LNCAP (cell line): Measurements from ENCODE around the gene CASKIN1.

Experiments
- CTCF ChIP-seq: fragments of 450-650 bp; IDR thresholded peaks from 2 replicates; pipeline ENCODE4 v1.5.1; 2017; ENCODE audit warnings: mild to moderate bottlenecking

The CASKIN1 gene

DNA sequence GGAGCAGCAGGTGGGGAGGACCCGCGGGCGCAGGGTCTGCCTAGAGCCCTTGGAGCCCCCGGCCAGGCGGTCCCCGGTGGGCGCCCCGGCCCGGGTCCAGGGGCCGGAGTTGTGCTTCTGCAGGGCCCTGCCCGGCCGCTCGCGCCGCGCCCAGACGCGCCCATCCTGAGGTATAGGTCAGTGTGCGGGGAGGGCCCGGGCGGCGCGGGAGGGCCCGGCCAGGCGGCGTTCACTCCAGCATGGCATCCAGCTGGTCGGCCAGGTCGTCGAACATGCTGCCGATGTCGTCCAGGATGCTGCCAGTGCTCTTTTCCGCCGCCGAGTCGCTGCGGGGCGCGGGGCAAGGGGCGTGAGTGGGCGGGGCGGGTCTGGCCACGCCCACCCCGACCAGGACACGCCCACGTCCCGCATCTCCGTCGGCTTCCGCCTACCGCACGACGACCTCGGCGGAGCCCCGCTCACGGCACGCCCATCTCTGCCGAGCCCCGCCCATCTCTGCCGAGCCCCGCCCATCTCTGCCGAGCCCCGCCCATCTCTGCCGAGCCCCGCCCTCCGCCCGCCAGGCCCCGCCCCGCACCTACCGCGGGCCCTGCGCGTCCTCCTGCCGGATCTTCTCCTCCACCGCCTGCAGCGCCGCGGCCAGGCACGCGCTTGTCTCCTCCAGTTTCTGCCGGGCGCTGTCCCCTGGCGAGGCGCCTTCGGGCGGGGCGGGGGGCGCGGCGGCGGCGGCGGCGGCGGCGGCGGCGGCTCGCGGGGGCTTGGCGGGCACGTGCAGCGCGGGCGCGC is 17.9 kb downstream of the CASKIN1 start:
- no peak for TF ChIP-seq CTCF

GRCh38 chr16:2177561-2177960 is 18.8 kb downstream of the CASKIN1 start:
- TF ChIP-seq CTCF: no peak

DNA sequence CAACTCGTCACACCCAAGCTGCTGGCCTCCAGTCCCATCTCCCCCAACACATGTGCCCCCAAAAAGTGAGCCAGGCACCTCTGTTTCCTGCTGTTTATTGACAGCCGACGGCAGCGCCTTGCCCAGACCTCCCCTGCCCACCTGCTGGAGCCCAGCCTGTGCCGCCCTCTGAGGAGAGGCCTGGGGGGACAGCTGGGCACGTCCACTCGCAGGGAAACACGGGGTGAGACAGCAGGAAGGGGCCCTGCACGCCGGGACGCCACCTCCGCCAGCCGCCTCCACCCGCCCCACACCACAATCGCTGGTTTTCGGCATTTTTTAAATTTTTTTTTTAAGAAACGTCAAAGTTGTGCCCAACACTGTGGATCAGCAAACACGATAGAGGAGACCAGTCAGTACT is 19.3 kb downstream of the CASKIN1 start:
- TF ChIP-seq CTCF: no peak

GRCh38 chr16:2176047-2176446 is 20.4 kb downstream of the CASKIN1 start:
- TF ChIP-seq CTCF: no peak

- TF ChIP-seq CTCF: no peak
These were observed 21.0 kb downstream of the CASKIN1 start for GRCh38 chr16:2175454-2175853.

GRCh38 chr16:2174396-2175131 is 21.8 kb downstream of the CASKIN1 start:
- TF ChIP-seq CTCF: no peak

- no peak for TF ChIP-seq CTCF
These were observed 22.5 kb downstream of the CASKIN1 start for GRCh38 chr16:2173916-2174315.
